ENCODE results near the gene AGBL1. TPM values are rescaled to one million over a fixed set of nuclear protein-coding genes. Genes with fewer than 3 reads are reported as not detected.
"Not testable (repeated sequence)": the region's sequence is repeated elsewhere in the genome, so short reads cannot be mapped to it uniquely, and the experiment has no call there.

Gene AGBL1
- total and polyA plus RNA-seq, 9 donors, result under 0.01 to 0.02 TPM; not detected in 7

- Histone ChIP-seq H3K27ac (no peak overlapping the region), H3K4me3 (no peak overlapping the region), H3K9me3 (no peaks in the 10 kb centered on the region), H3K27me3 (no peaks in the 10 kb centered on the region), H3K36me3 (no peaks in the 10 kb centered on the region), H3K4me1 (ENCODE audit: insufficient read depth) (no peaks in the 10 kb centered on the region)
- WGBS, 3 donors, result 88 to 94% (median 94%) methylated on average over 16 of the region's 16 CpGs
- intact Hi-C loops (cut with DNase I), result no loop called here
- TF ChIP-seq EP300 (IDR thresholded peaks at IDR 0.05), result no peak
- no peak for TF ChIP-seq POLR2A (IDR thresholded peaks at IDR 0.05)
- no peak for TF ChIP-seq CTCF (IDR thresholded peaks at IDR 0.05)
- no peak for DNase-seq
Observed at GRCh38 chr15:87034886-87035285, 955.2 kb downstream of the AGBL1 start.

GRCh38 chr15:87038404-87038803 lies 958.7 kb downstream of the AGBL1 start:
- Histone ChIP-seq H3K4me1 (ENCODE audit: insufficient read depth) (no peaks in the 10 kb centered on the region), H3K36me3 (no peaks in the 10 kb centered on the region), H3K27me3 (no peaks in the 10 kb centered on the region), H3K9me3 (no peaks in the 10 kb centered on the region), H3K4me3 (no peak overlapping the region), H3K27ac (no peak overlapping the region)
- no peak for DNase-seq
- TF ChIP-seq EP300 (IDR thresholded peaks at IDR 0.05) (no peak), POLR2A (IDR thresholded peaks at IDR 0.05) (no peak), CTCF (IDR thresholded peaks at IDR 0.05) (no peak)
- intact Hi-C loops (cut with DNase I), result no loop called here
- 43 to 47% (median 47%) methylated on average over 3 of the region's 3 CpGs for WGBS, 3 donors

GRCh38 chr15:87042619-87043018 lies 962.9 kb downstream of the AGBL1 start:
- H3K27ac ChIP-seq; H3K9me3 ChIP-seq; H3K36me3 ChIP-seq; intact Hi-C loops (cut with DNase I); H3K4me3 ChIP-seq; H3K27me3 ChIP-seq; DNase-seq; H3K4me1 ChIP-seq (ENCODE audit: insufficient read depth): not testable (repeated sequence)
- 78 to 84% (median 82%) methylated on average over 4 of the region's 4 CpGs for WGBS, 3 donors

- Histone ChIP-seq H3K36me3 (no peaks in the 10 kb centered on the region), H3K9me3 (no peaks in the 10 kb centered on the region), H3K27me3 (no peaks in the 10 kb centered on the region), H3K4me3 (no peak overlapping the region), H3K27ac (no peak overlapping the region), H3K4me1 (ENCODE audit: insufficient read depth) (no peaks in the 10 kb centered on the region)
- TF ChIP-seq POLR2A (IDR thresholded peaks at IDR 0.05) (no peak), EP300 (IDR thresholded peaks at IDR 0.05) (no peak), CTCF (IDR thresholded peaks at IDR 0.05) (no peak)
- intact Hi-C loops (cut with DNase I), result no loop called here
- DNase-seq, result no peak
- WGBS, 3 donors, result 71 to 85% (median 75%) methylated on average over 1 of the region's 1 CpG
Observed at GRCh38 chr15:87045746-87046145, 966.1 kb downstream of the AGBL1 start.

- H3K27ac ChIP-seq, result no peak overlapping the region
- H3K4me3 ChIP-seq, result no peak overlapping the region
- no peaks in the 10 kb centered on the region for H3K36me3 ChIP-seq
- DNase-seq, result no peak
- TF ChIP-seq EP300 (IDR thresholded peaks at IDR 0.05) (no peak), CTCF (IDR thresholded peaks at IDR 0.05) (no peak), POLR2A (IDR thresholded peaks at IDR 0.05) (no peak)
- H3K9me3 ChIP-seq, result no peaks in the 10 kb centered on the region
- no peaks in the 10 kb centered on the region for H3K27me3 ChIP-seq
- WGBS, 3 donors, result 50 to 60% (median 55%) methylated on average over 4 of the region's 4 CpGs
- H3K4me1 ChIP-seq (ENCODE audit: insufficient read depth), result no peaks in the 10 kb centered on the region
- intact Hi-C loops (cut with DNase I), result no loop called here
Observed at GRCh38 chr15:87047203-87047965, 967.7 kb downstream of the AGBL1 start.
